H9 (cell line): ENCODE measurements around the gene L1CAM. TPM values are rescaled to one million over a fixed set of nuclear protein-coding genes. Genes with fewer than 3 reads are reported as not detected.

Experiments
- DNase-seq: peaks from one replicate; pipeline ENCODE4 v3.0.0-alpha.2; 2017
- H2AFZ ChIP-seq: one replicate; pipeline ENCODE4 v1.6.1; 2013; ENCODE audit warnings: mild to moderate bottlenecking, low read length, control low read depth, moderate library complexity
- H2AK5ac ChIP-seq: 2 replicates; pipeline ENCODE4 v1.6.1; 2013; ENCODE audit warnings: low read length, control low read depth, mixed read lengths; ENCODE audit not compliant: insufficient read length
- H2BK120ac ChIP-seq: one replicate; pipeline ENCODE4 v1.6.1; 2013; ENCODE audit warnings: low read depth, mild to moderate bottlenecking, low read length, control low read depth, inconsistent platforms; ENCODE audit not compliant: poor library complexity, severe bottlenecking
- H2BK12ac ChIP-seq: 2 replicates; pipeline ENCODE4 v1.6.1; 2013; ENCODE audit warnings: low read length, control low read depth, mixed read lengths, low read depth; ENCODE audit not compliant: insufficient read length
- H2BK15ac ChIP-seq: 2 replicates; pipeline ENCODE4 v1.6.1; 2013; ENCODE audit warnings: low read depth, low read length, control low read depth
- H2BK20ac ChIP-seq: one replicate; pipeline ENCODE4 v1.6.1; 2013; ENCODE audit warnings: low read depth, mild to moderate bottlenecking, low read length, control low read depth, inconsistent platforms; ENCODE audit not compliant: poor library complexity, severe bottlenecking
- H2BK5ac ChIP-seq: 2 replicates; pipeline ENCODE4 v1.6.1; 2013; ENCODE audit warnings: low read length, control low read depth, mixed read lengths; ENCODE audit not compliant: insufficient read length
- H3K14ac ChIP-seq: 2 replicates; pipeline ENCODE4 v1.6.1; 2013; ENCODE audit warnings: low read length, control low read depth; ENCODE audit not compliant: insufficient read depth
- H3K18ac ChIP-seq: 2 replicates; pipeline ENCODE4 v1.6.1; 2013; ENCODE audit warnings: low read depth, mild to moderate bottlenecking, mixed read lengths, low read length, control low read depth; ENCODE audit not compliant: insufficient read length
- H3K23ac ChIP-seq: 2 replicates; pipeline ENCODE4 v1.6.1; 2013; ENCODE audit warnings: low read length, control low read depth, mixed read lengths, low read depth; ENCODE audit not compliant: insufficient read length
- H3K23me2 ChIP-seq: 2 replicates; pipeline ENCODE4 v1.6.1; 2013; ENCODE audit warnings: low read depth, mild to moderate bottlenecking, mixed read lengths, low read length, control low read depth; ENCODE audit not compliant: insufficient read length, poor library complexity, severe bottlenecking
- H3K27ac ChIP-seq: 2 replicates; pipeline ENCODE4 v1.5.1; 2013; ENCODE audit warnings: low read length, control low read depth, mixed read lengths, low read depth; ENCODE audit not compliant: insufficient read length
- H3K27me3 ChIP-seq: 2 replicates; pipeline ENCODE4 v1.6.1; 2013; ENCODE audit warnings: low read length, control low read depth, inconsistent platforms; ENCODE audit not compliant: insufficient read depth
- H3K4ac ChIP-seq: 2 replicates; pipeline ENCODE4 v1.6.1; 2013; ENCODE audit warnings: low read depth, mild to moderate bottlenecking, control low read depth, inconsistent platforms, low read length, moderate library complexity
- H3K4me1 ChIP-seq: 2 replicates; pipeline ENCODE4 v1.6.1; 2013; ENCODE audit warnings: low read length, control low read depth, inconsistent platforms; ENCODE audit not compliant: insufficient read depth
- H3K4me2 ChIP-seq: 2 replicates; pipeline ENCODE4 v1.6.1; 2013; ENCODE audit warnings: low read length, control low read depth, mixed read lengths; ENCODE audit not compliant: insufficient read length, insufficient read depth
- H3K56ac ChIP-seq: 2 replicates; pipeline ENCODE4 v1.6.1; 2013; ENCODE audit warnings: low read depth, mild to moderate bottlenecking, mixed read lengths, low read length, control low read depth; ENCODE audit not compliant: insufficient read length
- H3K79me1 ChIP-seq: 2 replicates; pipeline ENCODE4 v1.6.1; 2013; ENCODE audit warnings: low read depth, mild to moderate bottlenecking, moderate library complexity, low read length, control low read depth, inconsistent platforms; ENCODE audit not compliant: insufficient read depth, poor library complexity, severe bottlenecking
- H3K79me2 ChIP-seq: 2 replicates; pipeline ENCODE4 v1.6.1; 2013; ENCODE audit warnings: low read length, control low read depth, inconsistent platforms; ENCODE audit not compliant: insufficient read depth
- H3K9ac ChIP-seq: 2 replicates; pipeline ENCODE4 v1.6.1; 2013; ENCODE audit warnings: low read length, control low read depth, mixed read lengths; ENCODE audit not compliant: insufficient read length; ENCODE audit errors: extremely low read depth
- H3K9me3 ChIP-seq: one replicate; pipeline ENCODE4 v1.6.1; 2013; ENCODE audit warnings: low read depth, low read length, inconsistent platforms; ENCODE audit not compliant: control insufficient read depth
- H3T11ph ChIP-seq: one replicate; pipeline ENCODE4 v1.6.1; 2013; ENCODE audit warnings: mild to moderate bottlenecking, low read length, control low read depth, inconsistent platforms
- H4K20me1 ChIP-seq: one replicate; pipeline ENCODE4 v1.6.1; 2013; ENCODE audit not compliant: control insufficient read depth, insufficient read length, insufficient read depth
- H4K5ac ChIP-seq: 2 replicates; pipeline ENCODE4 v1.6.1; 2013; ENCODE audit warnings: low read depth, mild to moderate bottlenecking, mixed read lengths, low read length, control low read depth; ENCODE audit not compliant: insufficient read length
- H4K8ac ChIP-seq: replicated peaks from 2 replicates; pipeline ENCODE4 v1.6.1; 2013; ENCODE audit warnings: low read length, control low read depth, mixed read lengths, low read depth; ENCODE audit not compliant: insufficient read length
- H4K91ac ChIP-seq: 2 replicates; pipeline ENCODE4 v1.6.1; 2013; ENCODE audit warnings: low read depth, mild to moderate bottlenecking, moderate library complexity, mixed read lengths, low read length, control low read depth; ENCODE audit not compliant: insufficient read length
- H3K27ac Mint-ChIP-seq, 3 experiments: 2 replicates in 2 of 3; 3 replicates in 1 of 3; pipeline ENCODE4 v1.8.0; 2020 to 2021; ENCODE audit warnings: mixed read lengths in 3 of 3, mild to moderate bottlenecking in 1 of 3, moderate library complexity in 1 of 3
- H3K27me3 Mint-ChIP-seq: 2 replicates; pipeline ENCODE4 v1.8.0; 2021; ENCODE audit warnings: low read depth, mild to moderate bottlenecking, moderate library complexity, mixed read lengths
- H3K36me3 Mint-ChIP-seq, 3 experiments: 2 replicates in 2 of 3; 3 replicates in 1 of 3; pipeline ENCODE4 v1.8.0; 2020 to 2021; ENCODE audit warnings: low read depth in 3 of 3, mixed read lengths in 3 of 3; ENCODE audit not compliant: insufficient read depth in 1 of 3
- H3K4me1 Mint-ChIP-seq, 2 experiments: 2 replicates each; pipeline ENCODE4 v1.8.0; 2020; ENCODE audit warnings: mixed read lengths in 2 of 2
- H3K4me3 Mint-ChIP-seq, 2 experiments: 2 replicates in 1 of 2; 3 replicates in 1 of 2; pipeline ENCODE4 v1.8.0; 2020 to 2021; ENCODE audit warnings: mild to moderate bottlenecking in 2 of 2, mixed read lengths in 2 of 2, moderate library complexity in 1 of 2
- H3K9me3 Mint-ChIP-seq, 2 experiments: 2 replicates in 1 of 2; 3 replicates in 1 of 2; pipeline ENCODE4 v1.8.0; 2020; ENCODE audit warnings: mild to moderate bottlenecking in 2 of 2, mixed read lengths in 2 of 2, moderate library complexity in 1 of 2
- CTCF ChIP-seq: fragments of 200-600 bp; sonication (generic); conservative IDR thresholded peaks from 3 replicates; pipeline ENCODE4 v1.8.0; 2021; ENCODE audit warnings: antibody characterized with exemption, mild to moderate bottlenecking
- WGBS: extraction: QIAGEN DNeasy Blood & Tissue Kit; methylation state at CpG from one replicate; pipeline ENCODE4 v1.1.7; 2013; ENCODE audit warnings: missing lambda C conversion rate, low lambda C conversion rate, mixed read lengths; ENCODE audit not compliant: insufficient read length; ENCODE audit errors: extremely low coverage; 5-methylcytosine and 5-hydroxymethylcytosine counted together
- total RNA-seq: library from RNA; stranded (reverse); gene quantifications from 2 replicates; pipeline ENCODE4 v1.2.1, GENCODE V29; 2021

Gene L1CAM
- total RNA-seq, 1 experiment from 2014 or later: 22.7 TPM

GRCh38 chrX:153819384-153820040 is 66.5 kb downstream of the L1CAM start:
- H3K9me3 Mint-ChIP-seq: peaks cover 70 to 71% of the 10 kb centered on the region in 2 experiments
- Histone ChIP-seq H3K23me2 (no peaks in the 10 kb centered on the region), H2BK12ac (no peak overlapping the region), H2AFZ (no peak overlapping the region), H3K4ac (no peak overlapping the region), H3K9me3 (peaks cover 11% of the 10 kb centered on the region), H2BK5ac (no peak overlapping the region), H3K9ac (no peak overlapping the region), H2AK5ac (no peak overlapping the region), H4K91ac (no peak overlapping the region), H2BK120ac (no peak overlapping the region), H4K20me1 (no peaks in the 10 kb centered on the region), H3K18ac (peak overlapping the region; percentile 44), H3K4me2 (peak overlapping the region; percentile 37), H3T11ph (no peak overlapping the region), H2BK20ac (no peak overlapping the region), H3K23ac (no peak overlapping the region), H3K56ac (no peak overlapping the region), H2BK15ac (no peak overlapping the region), H3K79me1 (no peaks in the 10 kb centered on the region), H4K5ac (no peak overlapping the region), H4K8ac (no peak overlapping the region), H3K27me3 (no peaks in the 10 kb centered on the region), H3K79me2 (peaks cover 42% of the 10 kb centered on the region; the same call in 1 of the 2 replicates), H3K27ac (no peak overlapping the region), H3K4me1 (no peaks in the 10 kb centered on the region; the same call in 1 of the 2 replicates), H3K14ac (peak overlapping the region; percentile 45)
- peak overlapping the region; percentile 41 to 71 for H3K4me3 Mint-ChIP-seq
- no CpG with 5 or more reads among the region's 23 CpGs for WGBS
- no peak for TF ChIP-seq CTCF
- H3K36me3 Mint-ChIP-seq: peaks cover 4 to 29% (median 24%) of the 10 kb centered on the region in 3 experiments; a peak in 6 of 7 replicates
- peak overlapping the region; percentile 47 to 84 (median 68); a peak in 3 of 7 replicates for H3K27ac Mint-ChIP-seq
- peaks cover 27 to 36% of the 10 kb centered on the region in 2 experiments for H3K4me1 Mint-ChIP-seq
- H3K27me3 Mint-ChIP-seq: no peaks in the 10 kb centered on the region
- DNase-seq: no peak
